ENCODE data around the gene PCNT.

PCNT gene

GRCh38 chr21:46285761-46286647 is 38.0 kb upstream of the PCNT start, which contains the start of gene YBEY (continued):
- TF ChIP-seq ZNF830 (tag by site-specific recombination; IDR thresholded peaks at IDR 0.05; ENCODE audit: low read depth): no peak
- no peak for TF ChIP-seq ZNF670 (tag by site-specific recombination; IDR thresholded peaks at IDR 0.05; ENCODE audit: low read depth)
- peak; percentile 51; the same call in 1 of the 2 replicates for TF ChIP-seq ELK4 (IDR thresholded peaks at IDR 0.05; ENCODE audit: borderline replicate concordance, low read depth, low read length)
- no peak for TF ChIP-seq ZNF776 (tag by site-specific recombination; IDR thresholded peaks at IDR 0.05; ENCODE audit: borderline replicate concordance)
- no peak for TF ChIP-seq ZBTB49 (tag by site-specific recombination; IDR thresholded peaks at IDR 0.05; ENCODE audit: low read depth)
- TF ChIP-seq ZNF513 (tag by site-specific recombination; IDR thresholded peaks at IDR 0.05): peak; percentile 59
- TF ChIP-seq ZNF239 (tag by site-specific recombination; IDR thresholded peaks at IDR 0.05): 0 out of 2 replicates have a peak, but pooled peaks have one; percentile 73
- TF ChIP-seq PRDM4 (tag by site-specific recombination; IDR thresholded peaks at IDR 0.05): peak; percentile 51; the same call in 1 of the 2 replicates
- TF ChIP-seq TSHZ1 (tag by site-specific recombination; IDR thresholded peaks at IDR 0.05; ENCODE audit: borderline replicate concordance): peak; percentile 66; the same call in 1 of the 2 replicates
- no peak for TF ChIP-seq SALL2 (tag by site-specific recombination; IDR thresholded peaks at IDR 0.05; ENCODE audit: borderline replicate concordance)
- TF ChIP-seq IKZF3 (tag by site-specific recombination; IDR thresholded peaks at IDR 0.05): peak; percentile 45
- TF ChIP-seq BCL6B (tag by site-specific recombination; IDR thresholded peaks at IDR 0.05): no peak
- no peak for TF ChIP-seq MYNN (tag by site-specific recombination; IDR thresholded peaks at IDR 0.05; ENCODE audit: borderline replicate concordance)
- TF ChIP-seq ZBTB8A (tag by site-specific recombination; IDR thresholded peaks at IDR 0.05): peak; percentile 91
- TF ChIP-seq PRDM2 (tag by site-specific recombination; IDR thresholded peaks at IDR 0.05; ENCODE audit: borderline replicate concordance): no peak
- TF ChIP-seq KLF1 (tag by site-specific recombination; IDR thresholded peaks at IDR 0.05): peak; percentile 76; the same call in 1 of the 2 replicates
- TF ChIP-seq SP2 (tag by site-specific recombination; IDR thresholded peaks at IDR 0.05): peak; percentile 94
- TF ChIP-seq ZNF394 (tag by site-specific recombination; IDR thresholded peaks at IDR 0.05; ENCODE audit: borderline replicate concordance): no peak; the same call in 1 of the 2 replicates

Measured in HEK293 (cell line).